GM19328 (cell line): Measurements from ENCODE around the gene TICAM2.
"Not testable (repeated sequence)": the region's sequence is repeated elsewhere in the genome, so short reads cannot be mapped to it uniquely, and the experiment has no call there.

Experiments
- ATAC-seq: cut with Tn5 transposase; IDR thresholded peaks from one replicate; pipeline ENCODE4 v1.9.1; 2021; ENCODE audit warnings: mild to moderate bottlenecking, moderate library complexity; ENCODE audit not compliant: unreplicated experiment

Gene TICAM2

DNA sequence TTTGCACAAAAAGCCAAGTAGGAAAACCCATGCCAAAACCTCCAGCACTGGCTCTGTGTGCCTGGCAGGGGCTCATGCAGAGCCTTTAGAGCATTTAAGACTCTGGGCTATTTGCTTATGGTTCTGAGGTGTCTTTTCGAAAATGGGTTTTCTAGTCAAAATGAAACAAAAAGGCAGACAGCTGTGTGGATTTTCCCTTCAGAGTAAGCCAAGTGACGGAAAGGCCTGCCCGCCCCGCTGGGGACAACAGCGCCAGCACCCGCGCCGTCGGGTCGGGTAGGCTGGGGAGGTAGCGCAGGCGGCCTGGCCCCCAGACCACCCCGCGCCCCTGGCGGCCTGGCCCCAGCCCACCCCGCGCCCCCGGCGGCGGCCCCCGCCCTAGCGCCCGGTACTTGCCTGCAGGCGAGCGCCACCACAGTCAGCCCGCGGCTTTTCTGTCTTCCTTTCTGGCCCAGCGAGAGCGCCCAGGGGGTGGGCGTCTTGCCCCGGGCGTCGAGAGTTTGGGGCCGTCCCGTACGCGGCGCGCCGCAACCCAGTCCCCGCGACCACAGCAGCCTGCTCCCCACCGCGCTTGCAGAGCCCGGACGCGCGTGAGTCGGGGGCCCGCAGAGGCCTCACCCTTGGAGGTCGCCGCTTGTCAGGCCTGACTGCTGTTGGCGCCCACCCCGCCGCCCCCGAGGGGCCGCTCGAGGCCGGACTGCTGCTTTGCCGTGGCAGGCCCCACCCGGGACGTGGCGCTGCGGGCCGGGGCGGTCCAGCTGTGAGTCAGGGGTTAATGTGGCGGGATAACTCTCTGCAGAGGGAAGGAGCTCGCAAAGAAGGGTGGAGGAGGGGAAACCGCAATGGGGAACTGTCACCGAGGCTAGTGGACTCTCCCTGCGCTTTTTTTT lies at the start of gene TICAM2:
TSS of gene TICAM2 (minus strand) at position 779 of the 890 bp plus-strand sequence. CDS start 21,223 bp downstream, outside the sequence.
- ATAC-seq = peak; percentile 68

GRCh38 chr5:115649541-115649940 lies 47.3 kb upstream of the TICAM2 start:
- ATAC-seq = no peak

GRCh38 chr5:115648056-115648455 lies 45.8 kb upstream of the TICAM2 start:
- no peak for ATAC-seq

DNA sequence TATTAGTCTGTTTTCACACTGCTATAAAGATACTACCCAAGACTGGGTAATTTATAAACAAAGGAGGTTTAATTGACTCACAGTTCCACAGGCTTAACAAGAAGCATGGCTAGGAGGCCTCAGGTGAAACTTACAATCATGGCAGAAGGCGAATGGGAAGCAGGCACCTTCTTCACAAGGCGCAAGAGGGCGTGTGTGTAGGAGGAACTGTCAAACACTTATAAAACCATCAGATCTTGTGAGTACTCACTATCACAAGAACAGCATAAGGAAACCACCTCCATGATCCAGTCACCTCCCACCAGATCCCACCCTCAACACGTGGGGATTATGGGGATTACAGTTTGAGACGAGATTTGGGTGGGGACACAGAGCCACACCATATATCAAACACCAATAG lies 43.1 kb upstream of the TICAM2 start:
- not testable (repeated sequence) for ATAC-seq

DNA sequence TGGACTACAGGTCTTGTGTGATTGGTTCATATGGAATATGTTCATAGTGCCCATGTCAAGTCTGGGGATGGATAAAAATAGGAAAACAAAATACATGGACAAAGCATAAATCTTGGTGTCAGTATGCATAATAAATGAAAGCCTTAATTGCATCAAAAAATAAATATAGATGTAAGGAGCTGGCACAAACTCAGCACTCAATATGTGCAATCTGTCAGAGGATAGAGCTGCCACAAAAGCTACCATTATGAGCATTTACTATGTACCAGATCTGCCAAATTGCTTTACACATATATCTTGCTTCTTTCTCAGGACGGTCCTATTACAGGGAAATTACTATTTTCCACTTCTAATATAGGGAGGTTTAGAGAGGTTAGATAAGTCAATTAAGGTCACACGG lies 41.8 kb upstream of the TICAM2 start:
- ATAC-seq = no peak

DNA sequence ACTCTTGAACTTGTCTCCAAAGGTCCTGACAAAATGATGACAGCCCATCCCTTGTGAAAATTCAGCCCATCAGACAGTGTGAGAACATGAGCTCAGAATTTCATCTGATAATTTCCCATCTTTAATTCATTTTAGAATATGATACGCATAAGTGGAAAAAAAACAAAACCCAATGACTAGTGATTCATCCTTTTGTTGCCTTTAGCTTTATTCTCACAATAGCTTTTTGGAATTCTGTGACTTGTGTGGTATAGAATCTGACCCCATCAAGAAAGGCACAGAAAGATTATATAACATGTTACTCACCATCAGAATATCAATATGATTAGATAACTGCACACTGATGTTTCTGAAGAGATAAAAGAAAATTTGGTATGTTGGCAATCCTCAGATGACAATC lies 39.7 kb upstream of the TICAM2 start:
- ATAC-seq = no peak

DNA sequence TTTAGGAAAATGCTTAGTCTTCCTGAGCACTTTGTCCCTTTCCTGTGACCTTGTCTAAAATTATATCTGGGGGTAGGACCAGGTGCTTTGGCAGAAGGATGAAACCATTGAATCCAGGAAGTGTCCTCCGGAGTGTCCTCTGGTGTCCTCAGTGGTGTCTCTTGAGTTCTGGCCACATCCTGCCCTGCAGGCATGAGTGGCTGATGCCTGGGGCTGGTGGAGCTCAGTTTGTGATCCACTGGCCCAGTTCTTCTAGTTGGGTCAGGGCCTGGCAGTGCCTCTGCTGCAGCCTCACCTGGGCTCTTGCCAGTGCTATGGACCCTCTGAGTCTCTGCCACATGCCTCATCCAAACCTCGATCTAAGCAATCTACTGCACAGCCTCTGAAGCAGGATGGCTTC lies 38.0 kb upstream of the TICAM2 start:
- ATAC-seq = no peak

DNA sequence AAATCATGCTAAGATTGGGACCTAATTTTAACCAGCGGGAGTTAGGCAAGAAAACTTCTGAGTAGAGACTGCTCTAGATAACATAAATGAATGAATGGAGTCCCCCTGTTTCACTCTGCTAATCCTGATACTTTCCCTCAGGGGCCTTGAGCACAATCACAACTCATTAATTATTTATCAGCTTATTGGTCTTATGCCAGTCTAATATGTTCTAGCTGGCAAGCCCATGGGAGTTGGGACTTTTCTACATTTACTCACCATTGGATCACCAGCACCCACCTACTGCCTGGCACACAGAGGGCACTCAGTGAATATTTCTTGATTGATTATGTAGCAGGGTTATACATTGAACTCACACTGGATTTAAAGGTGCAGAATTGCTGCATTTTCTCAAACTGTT lies 37.1 kb upstream of the TICAM2 start:
- no peak for ATAC-seq

DNA sequence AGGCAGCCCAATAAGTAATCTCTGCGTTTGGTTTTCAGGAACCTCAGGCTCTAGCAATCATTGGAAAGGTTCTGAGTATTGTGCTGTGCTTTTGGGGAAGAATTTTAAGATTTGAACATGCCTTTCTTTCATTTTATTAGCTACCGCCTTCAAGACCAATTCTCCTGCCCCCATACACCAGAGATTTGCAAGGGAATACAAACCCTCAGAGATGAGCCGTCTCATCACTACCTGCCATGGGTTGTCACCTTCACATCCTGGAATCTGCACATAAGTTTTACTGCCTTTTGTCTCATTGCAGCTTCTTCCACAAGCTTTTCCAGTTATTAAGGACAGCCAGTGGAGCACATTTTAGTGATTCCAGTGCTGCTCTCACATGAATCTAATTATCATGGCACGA lies 35.2 kb upstream of the TICAM2 start:
- no peak for ATAC-seq

GRCh38 chr5:115636008-115636407 lies 33.7 kb upstream of the TICAM2 start:
- no peak for ATAC-seq

DNA sequence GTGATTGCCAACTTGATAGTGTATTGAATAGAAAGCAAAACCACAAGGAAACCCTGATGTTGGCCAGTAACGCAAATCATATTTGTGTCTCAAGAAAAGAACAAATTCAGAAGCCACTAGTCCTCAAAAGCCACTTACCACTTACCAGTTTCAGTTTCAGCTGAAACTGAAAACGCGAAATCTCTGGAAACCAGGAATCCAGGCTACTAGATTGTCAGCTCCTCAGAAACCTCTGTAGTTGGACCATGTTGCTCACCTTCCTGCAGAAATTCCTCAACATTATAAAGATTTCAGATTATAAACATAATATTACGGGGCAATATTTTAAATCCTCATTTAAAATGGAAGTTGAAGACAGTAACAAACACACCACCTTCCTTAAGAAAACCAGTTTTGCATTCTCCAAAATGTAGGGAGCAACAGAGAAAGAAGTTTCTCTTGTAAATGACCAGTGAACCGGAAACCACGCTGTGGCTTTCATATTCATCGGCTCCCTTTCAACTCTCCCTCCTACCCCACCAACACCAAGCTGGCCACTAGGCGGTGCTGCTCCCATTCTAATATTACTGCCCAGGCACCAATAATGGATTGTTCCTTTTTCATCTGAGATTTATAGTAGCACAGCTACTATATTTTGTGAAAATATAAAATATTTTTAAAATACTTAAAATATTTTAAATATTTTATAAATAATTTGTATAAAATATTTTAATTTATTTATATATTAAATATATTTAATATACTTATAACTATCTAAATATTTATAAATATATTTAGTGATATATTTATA lies 32.3 kb upstream of the TICAM2 start:
- peak; percentile 68 for ATAC-seq

GRCh38 chr5:115629903-115630302 lies 27.6 kb upstream of the TICAM2 start:
- no peak for ATAC-seq

DNA sequence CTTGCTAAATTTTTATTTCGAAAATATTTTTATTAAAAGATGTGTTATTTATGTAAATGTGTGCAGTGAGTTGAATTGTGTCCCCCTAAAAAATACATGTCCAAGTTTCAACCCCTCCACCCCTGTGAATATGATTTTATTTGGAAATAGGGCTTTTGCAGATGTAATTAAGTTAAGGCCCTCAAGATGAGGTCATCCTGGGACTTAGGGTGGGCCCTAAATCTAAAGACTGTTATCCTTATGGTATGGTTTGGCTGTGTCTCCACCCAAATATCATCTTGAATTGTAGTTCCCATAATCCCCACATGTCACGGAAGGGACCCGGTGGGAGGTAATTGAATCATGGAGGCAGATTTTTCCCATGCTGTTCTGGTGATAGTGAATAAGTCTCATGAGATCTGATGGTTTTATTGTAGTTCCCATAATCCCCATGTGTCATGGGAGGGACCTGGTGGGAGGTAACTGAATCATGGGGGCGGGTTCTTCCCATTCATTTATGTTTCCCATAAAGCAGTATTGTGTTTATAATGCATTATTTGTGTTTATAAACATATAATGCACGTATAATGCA lies 25.1 kb upstream of the TICAM2 start:
- ATAC-seq = no peak

DNA sequence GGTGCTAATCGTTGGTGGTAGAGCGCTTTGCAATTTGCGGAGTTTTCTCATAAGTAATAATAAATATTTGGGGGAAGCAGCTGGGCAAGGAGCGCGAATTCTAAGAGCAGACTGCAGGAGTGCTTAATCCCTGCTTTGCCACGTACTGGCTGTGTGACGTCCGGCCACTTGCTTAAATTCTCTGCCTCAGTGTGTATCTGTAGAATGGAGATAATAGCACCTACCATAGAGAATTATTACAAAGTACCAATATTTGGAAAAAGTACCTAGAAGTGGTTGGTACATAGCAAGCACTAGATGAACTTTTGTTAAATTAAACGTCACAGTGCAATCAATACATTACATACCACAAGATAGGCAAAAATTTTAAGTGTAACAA lies 24.2 kb upstream of the TICAM2 start:
- ATAC-seq = peak; percentile 33

DNA sequence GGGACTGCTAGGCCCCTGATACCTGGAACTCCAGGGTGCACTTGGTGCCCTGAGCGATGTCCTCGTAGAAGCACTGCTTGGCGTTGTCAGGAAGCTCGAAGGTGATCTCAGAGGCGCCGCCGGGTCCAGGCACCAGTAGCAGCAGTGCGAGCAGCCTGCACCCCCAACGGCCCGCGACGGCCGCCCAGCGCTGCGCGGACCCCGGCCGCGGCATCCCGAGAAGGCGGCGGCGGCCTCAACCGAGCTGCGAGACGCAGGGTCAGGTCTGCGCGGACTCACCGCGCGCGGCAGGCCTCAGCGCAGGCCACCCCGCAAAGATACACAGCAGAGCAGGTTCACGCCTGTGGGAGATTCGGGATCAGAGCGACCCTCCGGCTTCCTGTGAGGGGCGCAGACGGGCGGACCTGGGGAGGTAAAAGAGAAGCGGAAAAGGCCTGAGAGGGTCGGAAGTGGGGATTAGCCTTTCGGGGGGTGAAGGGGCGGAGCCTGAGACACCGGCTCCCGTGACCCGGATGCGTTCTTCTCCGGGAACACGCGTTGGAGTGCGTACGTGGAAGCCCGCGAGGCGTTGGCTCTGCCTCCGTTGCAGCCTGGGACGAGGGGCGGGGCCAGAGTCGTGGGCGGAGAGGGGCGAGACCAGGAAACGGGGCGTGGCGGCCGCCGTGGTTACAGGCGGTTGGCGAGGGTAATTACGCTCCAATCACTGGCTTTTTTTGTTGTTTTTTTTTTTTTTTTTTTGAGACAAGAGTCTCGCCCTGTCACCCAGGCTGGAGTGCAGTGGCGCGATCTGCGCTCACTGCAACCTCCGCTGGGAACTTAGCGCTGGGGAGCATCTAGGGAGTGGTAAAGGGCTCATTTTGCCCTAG lies 23.5 kb upstream of the TICAM2 start, which contains the start of gene TMED7:
TSS of gene TMED7 (minus strand) at position 458 of the 866 bp plus-strand sequence. CDS start at position 214, 244 bp downstream.
- ATAC-seq = peak; percentile 91

- ATAC-seq = no peak
These were observed 22.7 kb upstream of the TICAM2 start for GRCh38 chr5:115624994-115625393.

DNA sequence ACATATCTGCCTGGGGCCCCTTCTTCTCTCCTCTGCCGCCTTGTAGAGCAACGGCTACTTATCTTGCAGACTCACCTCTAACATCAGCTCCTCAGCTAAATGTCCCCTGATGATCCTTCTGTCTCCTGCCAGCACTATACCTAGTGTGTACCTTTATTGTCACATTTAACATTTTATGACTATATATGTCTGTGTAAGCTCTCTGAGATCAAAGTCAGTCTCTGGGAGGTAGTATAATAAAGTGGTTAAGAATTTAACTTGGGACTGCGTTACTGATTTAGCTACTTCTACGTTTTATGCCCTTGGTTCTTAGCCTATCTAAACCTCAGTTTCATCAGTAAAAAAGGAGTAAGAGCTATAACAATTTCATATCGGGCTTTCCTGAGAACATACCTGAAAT lies 21.4 kb upstream of the TICAM2 start:
- no peak for ATAC-seq

GRCh38 chr5:115621365-115621900 lies 19.2 kb upstream of the TICAM2 start:
- no peak for ATAC-seq

- no peak for ATAC-seq
These were observed 14.6 kb upstream of the TICAM2 start for GRCh38 chr5:115616892-115617291.

DNA sequence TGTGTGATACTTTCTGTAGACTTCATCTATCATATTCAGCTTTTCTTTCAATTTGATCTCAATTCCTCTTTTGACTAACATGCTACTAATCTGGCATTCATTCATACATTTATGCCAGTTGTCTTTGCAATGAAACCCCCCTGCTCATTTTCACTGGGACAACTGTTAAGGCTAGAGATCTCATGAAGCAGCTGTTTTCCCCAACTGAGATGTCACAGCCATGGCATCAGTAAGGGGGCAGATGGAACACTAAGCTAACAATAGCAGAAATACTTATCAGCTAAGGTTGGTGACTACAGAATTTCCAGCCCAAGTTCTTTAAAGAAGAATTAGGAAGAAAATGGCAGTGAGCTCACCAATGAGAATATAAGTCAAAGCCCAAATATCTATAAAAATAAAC lies 14.2 kb upstream of the TICAM2 start:
- no peak for ATAC-seq
